ENCODE results near the gene GM2A. TPM values are rescaled to one million over a fixed set of nuclear protein-coding genes. Genes with fewer than 3 reads are reported as not detected.
"Not testable (repeated sequence)": the region's sequence is repeated elsewhere in the genome, so short reads cannot be mapped to it uniquely, and the experiment has no call there.

The GM2A gene
- total RNA-seq, 1 experiment from 2014 or later: 36.2 TPM

GRCh38 chr5:151251621-151252020, 1.4 kb upstream of the GM2A start:
- no peak overlapping the region for H3K27ac Mint-ChIP-seq
- TF ChIP-seq ATF3 (CRISPR knock-in tag; conservative IDR thresholded peaks at IDR 0.05) (no peak), GTF2I (CRISPR knock-in tag; conservative IDR thresholded peaks at IDR 0.05) (no peak), NFATC4 (CRISPR knock-in tag; IDR thresholded peaks at IDR 0.05) (no peak), RELA (CRISPR knock-in tag; IDR thresholded peaks at IDR 0.05; ENCODE audit: borderline replicate concordance) (no peak), MXD4 (CRISPR knock-in tag; IDR thresholded peaks at IDR 0.05; ENCODE audit: borderline replicate concordance) (no peak), ZBTB21 (CRISPR knock-in tag; IDR thresholded peaks at IDR 0.05; ENCODE audit: borderline replicate concordance) (no peak), ZNF121 (CRISPR knock-in tag; IDR thresholded peaks at IDR 0.05) (no peak), FOXP4 (CRISPR knock-in tag; IDR thresholded peaks at IDR 0.05) (no peak), ZNF416 (CRISPR knock-in tag; IDR thresholded peaks at IDR 0.05) (no peak)
- ChIA-PET POLR2A (interaction anchor here (1.2 to 1.5 kb wide), 4 partner anchors 13 to 329 kb away, joined by 3 to 22 read pairs (median 6); partner anchors contain the start of gene CCDC69), CTCF (interaction anchor here (1.0 to 3.8 kb wide), 6 partner anchors 12 to 134 kb away, joined by 4 to 70 read pairs (median 16); partner anchors contain the start of gene CCDC69)
- DNase-seq (ENCODE audit: low spot score) (no peak), ATAC-seq (no peak)
- H3K36me3 Mint-ChIP-seq: no peaks in the 10 kb centered on the region
- peaks cover 28% of the 10 kb centered on the region for H3K4me1 Mint-ChIP-seq
- peak overlapping the region; percentile 90 for H3K4me3 Mint-ChIP-seq
- H3K9me3 Mint-ChIP-seq: no peaks in the 10 kb centered on the region
- H3K27me3 Mint-ChIP-seq (ENCODE audit: low read depth): peaks cover 6% of the 10 kb centered on the region

DNA sequence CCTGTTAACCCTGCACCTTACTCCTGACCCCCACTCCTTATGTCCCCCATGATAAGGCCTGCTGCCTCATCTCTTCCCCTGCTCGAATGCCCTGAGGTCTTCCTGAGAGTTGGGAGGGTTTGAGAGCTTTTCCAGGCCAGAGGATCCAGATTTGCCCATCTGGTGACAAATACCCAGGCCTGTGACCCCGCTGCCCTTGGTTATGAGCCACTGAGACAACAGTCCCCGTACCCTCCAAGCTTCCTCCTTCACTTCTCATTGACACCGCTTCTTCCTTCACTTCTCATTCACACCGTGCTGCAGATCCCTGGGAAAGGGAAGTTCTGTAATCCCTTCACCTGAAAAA, 593 bp downstream of the GM2A start:
- Mint-ChIP-seq H3K36me3 (no peaks in the 10 kb centered on the region), H3K27me3 (ENCODE audit: low read depth) (peaks cover 2% of the 10 kb centered on the region), H3K4me1 (peaks cover 37% of the 10 kb centered on the region), H3K4me3 (peak overlapping the region; percentile 88), H3K27ac (peak overlapping the region; percentile 92), H3K9me3 (no peaks in the 10 kb centered on the region)
- ChIA-PET POLR2A (no interaction called here), CTCF (interaction anchor here (1.0 to 3.8 kb wide), 10 partner anchors 14 to 405 kb away, joined by 6 to 70 read pairs (median 14); partner anchors contain the start of gene ANXA6)
- DNase-seq (ENCODE audit: low spot score) (no peak), ATAC-seq (no peak)
- no peak for TF ChIP-seq EMX1 (CRISPR knock-in tag; IDR thresholded peaks at IDR 0.05)
- TF ChIP-seq, protein P1, sequence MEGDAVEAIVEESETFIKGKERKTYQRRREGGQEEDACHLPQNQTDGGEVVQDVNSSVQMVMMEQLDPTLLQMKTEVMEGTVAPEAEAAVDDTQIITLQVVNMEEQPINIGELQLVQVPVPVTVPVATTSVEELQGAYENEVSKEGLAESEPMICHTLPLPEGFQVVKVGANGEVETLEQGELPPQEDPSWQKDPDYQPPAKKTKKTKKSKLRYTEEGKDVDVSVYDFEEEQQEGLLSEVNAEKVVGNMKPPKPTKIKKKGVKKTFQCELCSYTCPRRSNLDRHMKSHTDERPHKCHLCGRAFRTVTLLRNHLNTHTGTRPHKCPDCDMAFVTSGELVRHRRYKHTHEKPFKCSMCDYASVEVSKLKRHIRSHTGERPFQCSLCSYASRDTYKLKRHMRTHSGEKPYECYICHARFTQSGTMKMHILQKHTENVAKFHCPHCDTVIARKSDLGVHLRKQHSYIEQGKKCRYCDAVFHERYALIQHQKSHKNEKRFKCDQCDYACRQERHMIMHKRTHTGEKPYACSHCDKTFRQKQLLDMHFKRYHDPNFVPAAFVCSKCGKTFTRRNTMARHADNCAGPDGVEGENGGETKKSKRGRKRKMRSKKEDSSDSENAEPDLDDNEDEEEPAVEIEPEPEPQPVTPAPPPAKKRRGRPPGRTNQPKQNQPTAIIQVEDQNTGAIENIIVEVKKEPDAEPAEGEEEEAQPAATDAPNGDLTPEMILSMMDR (IDR thresholded peaks at IDR 0.05): no peak

DNA sequence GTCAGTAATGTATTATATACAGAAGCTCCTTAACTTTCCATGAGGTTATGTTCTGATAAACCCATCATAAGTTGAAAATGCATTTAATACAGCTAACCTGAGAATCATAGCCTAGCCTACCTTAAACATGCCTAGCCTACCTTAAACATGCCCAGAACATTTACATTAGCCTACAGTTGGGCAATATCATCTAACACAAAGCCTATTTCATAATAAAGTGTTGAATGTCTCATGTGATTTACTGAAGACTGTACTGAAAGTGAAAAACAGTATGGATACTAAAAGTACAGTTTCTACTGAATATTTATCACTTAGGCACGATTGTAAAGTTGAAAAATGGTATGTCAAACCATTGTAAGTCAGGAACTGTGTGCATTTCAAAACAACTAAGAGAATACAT, 1.6 kb downstream of the GM2A start:
- Mint-ChIP-seq H3K27me3 (ENCODE audit: low read depth) (no peaks in the 10 kb centered on the region; the same call in 1 of the 2 replicates), H3K4me1 (peaks cover 37% of the 10 kb centered on the region), H3K36me3 (no peaks in the 10 kb centered on the region), H3K27ac (no peak overlapping the region), H3K9me3 (no peaks in the 10 kb centered on the region), H3K4me3 (peak overlapping the region; percentile 88)
- POLR2A ChIA-PET: no interaction called here
- DNase-seq (ENCODE audit: low spot score) (no peak), ATAC-seq (no peak)
- CTCF ChIA-PET: interaction anchor here (2.9 to 3.8 kb wide), 2 partner anchors 15 to 269 kb away, joined by 12 to 70 read pairs; no protein-coding TSS in a partner anchor
- no peak for TF ChIP-seq E2F1 (CRISPR knock-in tag; IDR thresholded peaks at IDR 0.05)
- TF ChIP-seq, protein P2, sequence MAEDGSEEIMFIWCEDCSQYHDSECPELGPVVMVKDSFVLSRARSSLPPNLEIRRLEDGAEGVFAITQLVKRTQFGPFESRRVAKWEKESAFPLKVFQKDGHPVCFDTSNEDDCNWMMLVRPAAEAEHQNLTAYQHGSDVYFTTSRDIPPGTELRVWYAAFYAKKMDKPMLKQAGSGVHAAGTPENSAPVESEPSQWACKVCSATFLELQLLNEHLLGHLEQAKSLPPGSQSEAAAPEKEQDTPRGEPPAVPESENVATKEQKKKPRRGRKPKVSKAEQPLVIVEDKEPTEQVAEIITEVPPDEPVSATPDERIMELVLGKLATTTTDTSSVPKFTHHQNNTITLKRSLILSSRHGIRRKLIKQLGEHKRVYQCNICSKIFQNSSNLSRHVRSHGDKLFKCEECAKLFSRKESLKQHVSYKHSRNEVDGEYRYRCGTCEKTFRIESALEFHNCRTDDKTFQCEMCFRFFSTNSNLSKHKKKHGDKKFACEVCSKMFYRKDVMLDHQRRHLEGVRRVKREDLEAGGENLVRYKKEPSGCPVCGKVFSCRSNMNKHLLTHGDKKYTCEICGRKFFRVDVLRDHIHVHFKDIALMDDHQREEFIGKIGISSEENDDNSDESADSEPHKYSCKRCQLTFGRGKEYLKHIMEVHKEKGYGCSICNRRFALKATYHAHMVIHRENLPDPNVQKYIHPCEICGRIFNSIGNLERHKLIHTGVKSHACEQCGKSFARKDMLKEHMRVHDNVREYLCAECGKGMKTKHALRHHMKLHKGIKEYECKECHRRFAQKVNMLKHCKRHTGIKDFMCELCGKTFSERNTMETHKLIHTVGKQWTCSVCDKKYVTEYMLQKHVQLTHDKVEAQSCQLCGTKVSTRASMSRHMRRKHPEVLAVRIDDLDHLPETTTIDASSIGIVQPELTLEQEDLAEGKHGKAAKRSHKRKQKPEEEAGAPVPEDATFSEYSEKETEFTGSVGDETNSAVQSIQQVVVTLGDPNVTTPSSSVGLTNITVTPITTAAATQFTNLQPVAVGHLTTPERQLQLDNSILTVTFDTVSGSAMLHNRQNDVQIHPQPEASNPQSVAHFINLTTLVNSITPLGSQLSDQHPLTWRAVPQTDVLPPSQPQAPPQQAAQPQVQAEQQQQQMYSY (CRISPR knock-in tag; IDR thresholded peaks at IDR 0.05): no peak
- TF ChIP-seq ZNF423 (CRISPR knock-in tag; IDR thresholded peaks at IDR 0.05): no peak

- POLR2A ChIA-PET; H3K27ac Mint-ChIP-seq; ATAC-seq; H3K9me3 Mint-ChIP-seq; H3K27me3 Mint-ChIP-seq (ENCODE audit: low read depth); DNase-seq (ENCODE audit: low spot score); H3K36me3 Mint-ChIP-seq; H3K4me3 Mint-ChIP-seq: not testable (repeated sequence)
- CTCF ChIA-PET: interaction anchor here (2.9 to 3.8 kb wide), 2 partner anchors 16 to 268 kb away, joined by 12 to 70 read pairs; no protein-coding TSS in a partner anchor
- peaks cover 37% of the 10 kb centered on the region for H3K4me1 Mint-ChIP-seq
These were observed 2.0 kb downstream of the GM2A start for GRCh38 chr5:151254990-151255389.
